DMS 273 (cell line): Measurements from ENCODE around the gene CEND1.

Experiments used
- DNase-seq: peaks from one replicate; lab custom pipeline; 2025; ENCODE audit not compliant: unreplicated experiment; lab: John Stamatoyannopoulos, UW

The CEND1 gene

DNA sequence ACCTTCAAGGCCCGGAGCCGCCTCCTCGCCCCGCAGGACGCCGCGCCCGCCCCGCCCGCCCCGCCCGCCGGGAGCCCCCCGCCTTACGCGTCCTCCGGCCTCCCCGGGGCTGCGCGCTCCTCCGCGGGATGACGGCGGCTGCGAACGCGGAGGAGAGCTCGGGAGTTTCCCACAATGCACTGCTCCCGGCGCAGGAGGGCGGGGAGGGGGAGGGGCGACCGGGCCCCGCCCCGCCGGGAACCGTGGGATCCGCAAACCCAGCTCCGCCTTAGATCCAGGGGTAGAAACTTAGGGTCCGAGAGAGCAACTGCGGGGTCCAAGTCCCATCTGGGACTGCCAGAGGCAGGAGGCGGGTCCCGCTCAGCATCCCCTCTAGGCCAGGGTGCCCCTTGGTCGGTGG is at the start of gene CEND1:
Gene CEND1 (minus strand): TSS at position 148 of the 400 bp plus-strand sequence. CDS start 1,514 bp downstream, outside the sequence.
- peak; percentile 81 for DNase-seq

DNA sequence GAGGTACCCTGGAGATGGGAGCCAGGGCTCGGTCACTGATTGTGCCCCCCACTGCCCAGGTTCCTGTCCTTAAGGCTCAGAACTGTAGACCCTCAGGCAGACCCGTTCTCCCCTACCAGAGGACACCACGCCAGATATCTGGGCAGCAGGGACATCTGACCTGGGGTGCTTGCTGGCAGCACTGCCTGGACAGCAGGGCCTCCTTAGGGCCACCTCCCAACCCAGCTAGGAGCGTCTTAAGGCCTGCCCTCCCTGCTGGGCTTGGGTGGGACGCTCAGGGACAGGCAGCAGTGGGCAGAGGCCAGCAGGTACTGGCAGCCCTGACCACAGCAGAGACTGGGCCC is 49.4 kb upstream of the CEND1 start:
- DNase-seq = no peak

- DNase-seq = peak; percentile 93
These were observed 48.8 kb upstream of the CEND1 start for GRCh38 chr11:838441-839279.

- DNase-seq = no peak
These were observed 48.1 kb upstream of the CEND1 start for GRCh38 chr11:837990-838307.

GRCh38 chr11:837189-837989 is 47.5 kb upstream of the CEND1 start:
- DNase-seq = no peak

- no peak for DNase-seq
These were observed 46.8 kb upstream of the CEND1 start for GRCh38 chr11:836700-837099.

- no peak for DNase-seq
These were observed 46.4 kb upstream of the CEND1 start for GRCh38 chr11:836274-836673.

DNA sequence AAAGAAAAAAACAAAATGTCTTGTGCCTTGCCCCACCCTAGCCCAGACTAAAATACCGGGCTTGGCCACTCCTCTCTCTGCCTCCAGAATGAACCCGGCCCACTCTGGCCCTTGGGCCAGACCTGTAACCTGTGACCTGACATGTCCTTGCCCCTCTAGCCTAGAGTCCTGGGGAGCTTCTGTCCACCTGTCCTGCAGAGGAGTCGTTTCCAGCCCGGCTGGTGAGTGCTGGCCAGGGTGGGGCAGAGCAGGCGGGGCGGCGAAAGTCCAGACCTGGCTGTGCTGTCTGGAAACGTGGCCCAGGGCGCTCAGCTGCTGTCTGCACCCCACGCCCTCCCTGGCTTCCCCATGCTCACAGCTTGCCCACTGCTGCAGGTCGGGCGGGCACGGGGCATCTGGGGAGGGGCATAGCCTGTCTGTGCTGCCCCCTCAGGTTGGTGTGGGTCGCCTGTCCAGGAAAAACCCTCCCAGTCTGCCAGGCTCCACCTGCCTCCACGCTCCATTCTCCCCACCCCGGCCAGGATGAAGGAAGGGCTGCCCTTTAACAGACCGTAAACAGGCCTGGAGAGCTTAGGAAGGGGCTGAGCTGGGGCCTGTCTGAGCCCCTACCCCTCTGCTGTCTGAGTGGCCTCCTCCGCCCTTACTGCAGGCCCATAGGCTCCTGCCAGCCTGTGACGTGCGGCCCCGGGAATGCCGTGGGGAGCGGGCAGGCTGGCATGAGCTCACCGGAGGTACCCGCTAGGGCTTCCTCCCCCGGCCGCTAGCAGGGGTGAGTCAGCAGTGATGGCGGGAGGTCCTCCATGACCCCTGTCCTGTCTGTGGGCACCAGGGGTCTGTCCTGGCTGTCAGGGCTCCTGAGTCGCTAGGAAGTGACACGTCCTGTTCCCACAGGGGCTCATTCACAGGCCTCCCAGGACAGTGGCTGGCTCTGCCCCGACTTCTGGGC is 44.8 kb upstream of the CEND1 start:
- peak; percentile 82 for DNase-seq

DNA sequence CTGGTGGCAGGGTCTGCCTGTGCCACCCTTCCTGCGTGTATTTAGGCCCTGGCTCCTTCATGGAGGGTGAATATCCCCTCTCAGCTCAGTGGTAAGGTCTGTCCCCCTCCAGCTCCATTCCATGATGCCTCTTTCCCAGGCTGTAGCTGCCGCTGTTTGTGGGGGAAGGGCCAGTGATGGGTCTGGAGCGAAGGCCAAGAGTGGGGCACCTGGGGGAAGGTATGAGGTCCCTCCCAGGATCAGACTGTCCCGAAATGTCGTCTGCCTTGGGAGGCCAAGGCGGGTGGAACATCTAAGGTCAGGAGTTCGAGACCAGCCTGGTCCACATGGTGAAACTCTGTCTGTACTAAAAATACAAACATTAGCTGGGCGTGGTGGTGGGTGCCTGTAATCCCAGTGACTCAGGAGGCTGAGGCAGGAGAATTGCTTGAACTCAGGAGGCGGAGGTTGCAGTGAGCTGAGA is 44.0 kb upstream of the CEND1 start:
- DNase-seq = no peak

DNA sequence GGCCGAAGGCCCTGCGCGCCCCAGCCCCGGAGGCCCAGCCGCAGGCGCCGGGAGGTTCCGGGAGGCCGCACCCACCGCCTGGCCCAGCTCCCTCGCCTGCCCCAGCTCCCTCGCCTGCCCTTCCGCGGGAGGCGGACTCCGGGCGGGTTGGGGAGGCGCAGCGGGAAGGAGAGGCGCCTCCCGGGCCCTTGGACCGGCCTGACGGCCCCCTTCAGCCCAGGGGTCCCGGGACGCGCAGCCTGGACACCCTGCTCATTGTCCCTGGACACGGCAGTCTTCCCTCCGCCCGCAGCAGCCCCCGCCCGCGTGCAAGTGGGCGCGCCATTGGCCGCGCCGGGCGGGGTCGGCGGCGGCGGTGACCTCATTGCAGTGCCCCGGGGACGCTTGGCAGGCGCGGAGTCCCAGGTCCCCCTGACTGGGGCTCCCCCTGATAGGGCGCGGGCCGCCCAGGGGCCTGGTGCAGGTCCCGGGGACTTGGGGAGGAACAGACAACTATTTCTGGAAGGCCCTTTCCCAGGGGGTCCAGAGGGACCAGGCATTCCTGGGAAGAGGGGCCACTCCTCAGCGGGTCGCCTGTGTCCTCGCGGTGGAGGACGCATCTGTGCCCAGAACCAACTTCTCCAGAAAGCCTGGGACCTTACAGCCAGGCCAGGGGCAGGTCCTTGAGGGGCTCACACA is 43.4 kb upstream of the CEND1 start:
- peak; percentile 71 for DNase-seq

- DNase-seq = peak; percentile 83
These were observed 42.7 kb upstream of the CEND1 start, which contains the start of gene CD151 for GRCh38 chr11:832529-833113. Gene CD151 (plus strand): TSS chr11:832952. CDS start chr11:836070, 3,118 bp downstream.

DNA sequence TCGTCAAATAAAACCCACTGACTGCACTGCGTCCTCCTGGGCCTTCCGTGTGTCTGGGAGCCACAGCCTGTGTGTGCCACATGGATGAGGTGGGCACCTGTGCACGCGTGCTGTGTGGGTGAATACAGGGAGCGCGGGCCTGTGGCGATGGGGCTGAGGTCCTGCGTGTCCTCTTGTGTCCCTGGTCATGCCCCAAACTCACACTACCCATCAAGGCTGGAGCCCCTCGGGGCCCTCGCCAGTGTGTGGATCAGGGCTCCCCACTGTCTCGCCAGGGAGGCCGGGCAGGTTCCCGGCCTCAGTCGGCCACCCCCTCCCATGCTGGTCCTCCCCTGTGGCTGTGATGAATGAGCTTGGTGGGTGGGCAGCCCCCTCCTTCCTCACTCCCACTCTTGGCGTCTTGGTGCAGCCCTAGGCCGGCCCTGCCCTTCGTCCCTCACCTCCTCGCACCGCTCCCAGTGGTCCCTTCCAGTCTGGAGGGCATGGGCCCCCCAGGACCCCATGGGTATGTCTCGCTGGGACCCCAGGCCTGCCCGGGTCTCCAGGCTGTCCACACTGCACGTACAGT is 42.2 kb upstream of the CEND1 start:
- no peak for DNase-seq

GRCh38 chr11:831118-831864 is 41.4 kb upstream of the CEND1 start:
- DNase-seq = no peak

DNA sequence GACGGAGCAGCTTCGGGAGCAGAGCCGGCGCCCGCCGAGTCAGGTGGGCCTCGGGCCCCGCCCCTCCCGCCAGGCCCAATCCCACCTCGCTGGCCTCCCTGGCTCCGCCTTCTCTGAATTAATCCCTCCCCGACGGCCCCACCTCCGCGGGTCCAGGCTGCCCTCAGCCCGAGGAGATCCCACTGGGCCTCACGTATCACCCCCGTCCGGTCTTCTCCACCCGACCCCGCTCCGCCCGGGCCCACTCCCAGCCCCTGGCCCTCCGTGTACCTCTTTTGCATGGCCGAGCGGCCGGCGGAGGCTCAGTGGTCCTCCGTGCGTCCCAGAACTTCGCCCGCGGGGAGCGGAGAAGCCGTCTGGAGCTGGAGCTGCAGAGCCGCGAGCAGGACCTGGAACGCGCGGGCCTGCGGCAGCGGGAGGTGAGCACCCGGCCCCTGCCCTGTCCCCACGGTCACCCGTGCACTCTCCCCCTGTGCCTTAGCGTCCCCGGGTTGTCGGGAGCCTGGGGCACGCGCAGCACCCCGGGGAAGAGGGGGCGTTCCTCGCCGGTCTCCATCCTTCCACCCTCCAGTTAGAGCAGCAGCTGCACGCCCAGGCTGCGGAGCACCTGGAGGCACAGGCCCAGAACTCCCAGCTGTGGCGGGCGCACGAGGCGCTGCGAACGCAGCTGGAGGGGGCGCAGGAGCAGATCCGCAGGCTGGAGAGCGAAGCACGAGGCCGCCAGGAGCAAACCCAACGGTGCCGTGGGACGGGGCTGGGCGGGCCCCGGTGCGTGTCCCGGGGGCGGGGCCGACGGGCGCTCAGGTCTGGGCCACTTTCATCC is 40.6 kb upstream of the CEND1 start:
- DNase-seq = no peak

- DNase-seq = no peak
These were observed 40.0 kb upstream of the CEND1 start for GRCh38 chr11:829847-830294.

GRCh38 chr11:829176-829846 is 39.4 kb upstream of the CEND1 start:
- DNase-seq = no peak

DNA sequence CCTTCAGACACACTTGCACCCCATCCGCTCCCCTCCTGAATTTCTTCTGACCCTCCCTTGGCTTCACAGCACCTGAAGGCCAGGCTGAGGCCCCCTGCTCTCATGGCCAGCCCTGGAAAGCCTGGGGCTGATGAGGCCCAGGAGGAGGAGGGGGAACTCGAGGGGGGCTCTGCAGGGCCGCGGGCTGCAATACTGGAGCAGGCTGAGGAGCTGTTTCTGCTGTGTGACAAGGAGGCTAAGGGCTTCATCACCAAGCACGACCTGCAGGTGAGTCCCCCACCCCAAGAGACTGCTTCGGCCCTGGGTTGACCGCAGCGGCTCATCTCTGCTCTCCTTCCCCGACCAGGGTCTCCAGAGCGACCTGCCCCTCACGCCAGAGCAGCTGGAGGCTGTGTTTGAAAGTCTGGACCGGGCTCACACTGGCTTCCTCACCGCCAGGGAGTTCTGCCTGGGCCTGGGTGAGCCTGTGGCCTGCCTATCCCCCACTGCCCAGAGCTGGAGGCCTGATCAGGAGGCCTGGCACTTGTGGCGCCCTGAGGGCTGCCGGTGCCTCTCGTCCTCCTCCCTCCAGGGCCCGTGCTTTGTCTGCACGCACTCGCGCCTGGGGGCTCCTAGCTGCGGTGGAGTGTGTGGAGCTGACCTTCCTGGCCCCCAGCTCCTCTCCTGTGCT is 38.8 kb upstream of the CEND1 start:
- DNase-seq = no peak
